Karpas-422 (cell line): ENCODE data around the gene INTS14. TPM values are rescaled to one million over a fixed set of nuclear protein-coding genes. Genes with fewer than 3 reads are reported as not detected.
"Not testable (repeated sequence)": the region's sequence is repeated elsewhere in the genome, so short reads cannot be mapped to it uniquely, and the experiment has no call there.

ENCODE experiments used
- DNase-seq: peaks from one replicate; pipeline ENCODE4 v3.0.0-alpha.2; 2015
- H2AFZ ChIP-seq: fragments of 200-600 bp; sonication (generic); 2 replicates; pipeline ENCODE4 v1.6.1; 2014; ENCODE audit warnings: antibody characterized with exemption, low read length, mixed read lengths
- H3K27ac ChIP-seq: fragments of 200-600 bp; sonication (generic); 2 replicates; pipeline ENCODE4 v1.5.1; 2014; ENCODE audit warnings: mild to moderate bottlenecking, low read length, moderate library complexity
- H3K27me3 ChIP-seq: fragments of 200-600 bp; sonication (generic); 2 replicates; pipeline ENCODE4 v1.6.1; 2014; ENCODE audit warnings: low read length, mixed read lengths
- H3K36me3 ChIP-seq: fragments of 200-600 bp; sonication (generic); 2 replicates; pipeline ENCODE4 v1.6.1; 2014; ENCODE audit warnings: low read length, mixed read lengths; ENCODE audit not compliant: insufficient read depth
- H3K4me1 ChIP-seq: fragments of 200-600 bp; sonication (generic); 2 replicates; pipeline ENCODE4 v1.6.1; 2014; ENCODE audit warnings: mild to moderate bottlenecking, low read length, mixed read lengths
- H3K4me2 ChIP-seq: fragments of 200-600 bp; sonication (generic); 2 replicates; pipeline ENCODE4 v1.6.1; 2014; ENCODE audit warnings: low read length, low read depth, mild to moderate bottlenecking; ENCODE audit not compliant: poor library complexity, severe bottlenecking
- H3K4me3 ChIP-seq: fragments of 200-600 bp; sonication (generic); 2 replicates; pipeline ENCODE4 v1.5.1; 2014; ENCODE audit warnings: mild to moderate bottlenecking, antibody characterized with exemption, low read length, mixed read lengths
- H3K79me2 ChIP-seq: fragments of 200-600 bp; sonication (generic); 2 replicates; pipeline ENCODE4 v1.6.1; 2014; ENCODE audit warnings: mild to moderate bottlenecking, low read length, mixed read lengths
- H3K9ac ChIP-seq: fragments of 200-600 bp; sonication (generic); 2 replicates; pipeline ENCODE4 v1.6.0; 2014; ENCODE audit warnings: low read length
- H3K9me2 ChIP-seq: fragments of 200-600 bp; sonication (generic), shearing (Covaris generic); replicated peaks from 2 replicates; pipeline ENCODE4 v1.6.0; 2014; ENCODE audit warnings: mild to moderate bottlenecking, low read length, moderate library complexity; ENCODE audit not compliant: insufficient read depth
- H3K9me3 ChIP-seq: fragments of 300-700, 200-600 bp; sonication (generic); 2 replicates; pipeline ENCODE4 v1.6.1; 2014; ENCODE audit warnings: low read length, mixed read lengths
- H4K20me1 ChIP-seq: fragments of 200-600 bp; sonication (generic); 2 replicates; pipeline ENCODE4 v1.6.1; 2014; ENCODE audit warnings: mild to moderate bottlenecking, antibody characterized with exemption, low read length, low read depth; ENCODE audit not compliant: insufficient read depth
- total RNA-seq: library from RNA; depleted of rRNA; stranded (reverse); fragments of >200 nt; shearing (Covaris generic); gene quantifications from 2 replicates; pipeline ENCODE4 v1.2.3, GENCODE V29; 2014; ENCODE audit warnings: low replicate concordance

Gene INTS14
- total RNA-seq, 1 experiment from 2014 or later = 62.9 TPM

DNA sequence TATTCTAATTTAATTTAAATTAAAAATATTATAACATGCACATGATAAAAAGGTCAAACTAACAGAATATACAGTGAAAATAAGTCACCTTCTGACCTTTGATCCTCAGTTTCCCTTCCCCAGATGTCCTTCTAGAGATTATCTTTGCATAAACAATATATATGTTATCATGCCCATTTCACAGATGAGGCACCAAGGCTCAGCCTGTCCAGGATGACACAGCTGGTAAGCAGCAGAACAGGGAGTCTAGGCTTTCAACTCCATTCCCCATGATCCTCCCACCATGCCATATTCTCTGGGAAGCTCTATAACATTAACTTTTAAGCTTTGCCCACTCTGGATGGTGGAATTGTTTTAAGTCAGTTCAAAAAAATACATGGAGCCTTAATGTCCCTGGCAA lies 12.2 kb upstream of the INTS14 start:
- no peaks in the 10 kb centered on the region for H3K9me2 ChIP-seq
- H3K4me3 ChIP-seq = no peak overlapping the region
- peaks cover 12% of the 10 kb centered on the region for H3K4me1 ChIP-seq
- no peak overlapping the region for H2AFZ ChIP-seq
- no peaks in the 10 kb centered on the region for H3K27me3 ChIP-seq
- H3K79me2 ChIP-seq = peaks cover 4% of the 10 kb centered on the region; the same call in 1 of the 2 replicates
- no peaks in the 10 kb centered on the region for H3K9me3 ChIP-seq
- H3K27ac ChIP-seq = no peak overlapping the region
- no peaks in the 10 kb centered on the region for H4K20me1 ChIP-seq
- DNase-seq = no peak
- H3K9ac ChIP-seq = no peak overlapping the region
- no peak overlapping the region for H3K4me2 ChIP-seq
- H3K36me3 ChIP-seq = no peaks in the 10 kb centered on the region

DNA sequence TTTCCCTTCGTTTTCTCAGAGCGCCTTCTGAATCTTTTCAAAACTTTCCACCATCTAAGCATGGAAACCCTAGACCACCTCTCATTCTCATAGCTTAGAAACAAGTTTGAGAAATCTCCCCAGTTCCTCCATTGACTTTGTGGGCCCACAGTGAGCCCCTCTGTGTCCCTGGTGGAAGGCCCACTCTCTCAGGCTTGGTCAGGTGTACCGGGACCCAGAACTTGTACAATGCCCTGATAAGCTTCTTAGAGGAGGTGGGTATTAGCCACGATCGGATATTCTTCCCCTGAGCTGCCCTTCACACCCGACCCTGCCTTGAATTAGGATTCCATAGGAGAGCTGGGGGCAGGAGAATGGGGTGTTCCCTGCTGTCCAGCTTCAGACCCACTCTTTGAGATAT lies 10.7 kb upstream of the INTS14 start, which contains the start of gene SLC24A1:
SLC24A1 (plus strand) TSS at position 301 of the 400 bp plus-strand sequence. CDS start 2,143 bp downstream, outside the sequence.
- Histone ChIP-seq H3K4me3 (no peak within 1 kb of the TSS), H3K9me3 (no peaks in the 10 kb centered on the region), H3K9ac (no peak within 1 kb of the TSS), H3K36me3 (no peaks in the 10 kb centered on the region), H4K20me1 (no peaks in the 10 kb centered on the region), H3K9me2 (no peaks in the 10 kb centered on the region), H3K4me2 (no peak within 1 kb of the TSS), H2AFZ (no peak within 1 kb of the TSS), H3K27me3 (no peaks in the 10 kb centered on the region), H3K79me2 (peaks cover 4% of the 10 kb centered on the region; the same call in 1 of the 2 replicates), H3K27ac (no peak within 1 kb of the TSS), H3K4me1 (peaks cover 3% of the 10 kb centered on the region)
- no peak for DNase-seq

DNA sequence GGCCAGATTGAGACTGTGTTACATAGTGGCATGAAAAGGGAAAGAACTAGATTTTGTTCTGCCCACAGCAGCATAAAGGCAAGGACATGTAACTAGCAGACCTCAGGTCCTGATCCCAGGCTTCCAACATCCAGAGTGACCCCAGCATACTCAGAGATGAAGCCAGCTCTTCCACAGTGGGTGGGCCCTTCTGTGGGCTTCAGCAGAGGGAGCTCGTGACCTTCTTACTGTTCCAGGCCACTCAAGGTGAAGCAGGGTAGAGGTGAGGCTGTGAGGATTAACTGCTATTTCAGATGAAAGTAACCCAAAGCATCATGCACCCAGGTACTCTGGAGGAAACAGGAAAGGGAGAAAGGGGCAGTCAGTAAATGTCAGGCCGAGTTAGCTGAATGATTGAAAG lies 9.9 kb upstream of the INTS14 start:
- Histone ChIP-seq H3K4me2 (no peak overlapping the region), H3K9me2 (no peaks in the 10 kb centered on the region), H3K27ac (no peak overlapping the region), H3K4me3 (no peak overlapping the region), H3K9ac (no peak overlapping the region), H3K27me3 (no peaks in the 10 kb centered on the region), H3K9me3 (no peaks in the 10 kb centered on the region), H3K36me3 (no peaks in the 10 kb centered on the region), H4K20me1 (no peaks in the 10 kb centered on the region), H2AFZ (no peak overlapping the region), H3K4me1 (no peaks in the 10 kb centered on the region), H3K79me2 (peaks cover 4% of the 10 kb centered on the region; the same call in 1 of the 2 replicates)
- DNase-seq = peak; percentile 50

DNA sequence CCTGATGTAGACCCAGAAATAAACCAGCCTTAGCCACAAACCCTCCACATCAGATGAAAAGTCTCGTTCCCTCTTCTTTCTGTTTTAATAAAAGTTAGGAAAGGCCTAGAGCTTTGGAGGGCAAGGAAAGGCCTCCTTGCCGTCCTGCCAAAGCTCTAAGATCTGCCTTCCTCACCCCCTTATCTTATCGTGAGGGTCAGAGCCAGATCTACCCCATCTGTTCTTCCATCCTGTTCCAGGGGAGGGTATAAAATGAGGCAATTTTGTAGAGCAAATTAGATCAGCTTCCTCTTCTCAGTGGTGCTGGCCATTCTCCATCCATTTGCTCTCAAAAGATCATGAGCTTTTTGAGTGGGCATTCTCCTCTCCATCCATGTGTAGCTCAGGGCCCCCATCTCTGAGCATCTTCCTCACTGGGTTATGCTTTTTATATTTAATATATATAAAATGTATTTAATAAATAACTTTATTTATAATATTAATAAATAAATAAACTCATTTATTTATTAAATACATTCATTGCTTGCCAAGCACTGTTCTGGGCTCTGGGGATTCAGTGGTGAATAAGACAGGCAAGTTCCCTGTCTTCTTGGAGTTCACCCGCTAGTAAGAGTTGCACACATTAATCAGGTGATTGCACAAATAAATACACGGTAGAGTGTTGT lies 8.8 kb upstream of the INTS14 start:
- H3K4me3 ChIP-seq = no peak overlapping the region
- no peak overlapping the region for H3K9ac ChIP-seq
- no peak overlapping the region for H3K4me2 ChIP-seq
- no peaks in the 10 kb centered on the region for H3K4me1 ChIP-seq
- H3K27ac ChIP-seq = no peak overlapping the region
- no peak overlapping the region for H2AFZ ChIP-seq
- no peaks in the 10 kb centered on the region for H3K9me2 ChIP-seq
- peaks cover 4% of the 10 kb centered on the region; the same call in 1 of the 2 replicates for H3K79me2 ChIP-seq
- H3K36me3 ChIP-seq = no peaks in the 10 kb centered on the region
- H4K20me1 ChIP-seq = no peaks in the 10 kb centered on the region
- no peaks in the 10 kb centered on the region for H3K27me3 ChIP-seq
- no peaks in the 10 kb centered on the region for H3K9me3 ChIP-seq
- no peak for DNase-seq

DNA sequence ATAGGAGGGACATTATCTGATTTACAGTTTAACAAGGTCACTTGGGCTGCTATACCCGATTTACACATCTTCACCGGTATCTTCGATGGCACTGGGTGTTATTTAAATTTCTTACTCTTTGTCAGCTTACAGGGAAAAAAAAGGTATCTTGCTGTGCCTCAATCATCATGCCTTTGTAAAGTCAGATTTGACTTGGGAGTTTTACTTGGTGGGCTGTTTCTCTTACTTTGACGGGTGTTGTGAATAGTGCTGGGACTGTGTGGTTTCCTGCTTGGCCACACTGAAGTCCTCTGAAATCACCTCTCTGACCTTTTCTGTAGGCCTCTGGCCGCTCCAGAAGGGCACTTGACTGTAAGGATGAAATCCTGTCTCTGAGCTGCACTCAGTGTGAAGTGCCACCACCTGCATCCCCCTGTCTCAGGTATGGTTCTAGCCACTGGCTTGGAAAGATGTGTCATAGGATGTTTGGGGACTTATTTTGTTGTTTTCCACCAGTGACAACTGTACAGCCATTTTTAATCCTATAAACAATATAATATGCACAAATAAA lies 7.7 kb upstream of the INTS14 start:
- Histone ChIP-seq H2AFZ (no peak overlapping the region), H3K9ac (no peak overlapping the region), H3K4me1 (peaks cover 4% of the 10 kb centered on the region), H3K4me2 (no peak overlapping the region), H3K27me3 (no peaks in the 10 kb centered on the region), H3K9me2 (no peaks in the 10 kb centered on the region), H3K36me3 (no peaks in the 10 kb centered on the region), H4K20me1 (no peaks in the 10 kb centered on the region), H3K79me2 (peaks cover 4% of the 10 kb centered on the region), H3K9me3 (no peaks in the 10 kb centered on the region), H3K4me3 (no peak overlapping the region), H3K27ac (no peak overlapping the region)
- DNase-seq = no peak

DNA sequence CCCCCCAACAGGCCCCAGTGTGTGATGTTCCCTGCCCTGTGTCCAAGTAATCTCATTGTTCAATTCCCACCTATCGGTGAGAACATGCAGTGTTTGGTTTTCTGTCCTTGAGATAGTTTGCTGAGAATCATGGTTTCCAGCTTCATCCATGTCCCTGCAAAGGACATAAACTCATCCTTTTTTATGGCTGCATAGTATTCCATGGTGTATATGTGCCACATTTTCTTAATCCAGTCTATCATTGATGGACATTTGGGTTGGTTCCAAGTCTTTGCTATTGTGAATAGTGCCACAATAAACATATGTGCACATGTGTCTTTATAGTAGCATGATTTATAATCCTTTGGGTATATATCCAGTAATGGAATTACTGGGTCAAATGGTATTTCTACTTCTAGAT lies 5.0 kb upstream of the INTS14 start:
- H3K9me2 ChIP-seq, H3K9ac ChIP-seq, H3K27ac ChIP-seq, H3K27me3 ChIP-seq, H4K20me1 ChIP-seq, H3K9me3 ChIP-seq, H3K4me3 ChIP-seq, H2AFZ ChIP-seq, DNase-seq, H3K36me3 ChIP-seq, H3K4me2 ChIP-seq: not testable (repeated sequence)
- H3K4me1 ChIP-seq = peaks cover 27% of the 10 kb centered on the region
- peaks cover 22% of the 10 kb centered on the region for H3K79me2 ChIP-seq

DNA sequence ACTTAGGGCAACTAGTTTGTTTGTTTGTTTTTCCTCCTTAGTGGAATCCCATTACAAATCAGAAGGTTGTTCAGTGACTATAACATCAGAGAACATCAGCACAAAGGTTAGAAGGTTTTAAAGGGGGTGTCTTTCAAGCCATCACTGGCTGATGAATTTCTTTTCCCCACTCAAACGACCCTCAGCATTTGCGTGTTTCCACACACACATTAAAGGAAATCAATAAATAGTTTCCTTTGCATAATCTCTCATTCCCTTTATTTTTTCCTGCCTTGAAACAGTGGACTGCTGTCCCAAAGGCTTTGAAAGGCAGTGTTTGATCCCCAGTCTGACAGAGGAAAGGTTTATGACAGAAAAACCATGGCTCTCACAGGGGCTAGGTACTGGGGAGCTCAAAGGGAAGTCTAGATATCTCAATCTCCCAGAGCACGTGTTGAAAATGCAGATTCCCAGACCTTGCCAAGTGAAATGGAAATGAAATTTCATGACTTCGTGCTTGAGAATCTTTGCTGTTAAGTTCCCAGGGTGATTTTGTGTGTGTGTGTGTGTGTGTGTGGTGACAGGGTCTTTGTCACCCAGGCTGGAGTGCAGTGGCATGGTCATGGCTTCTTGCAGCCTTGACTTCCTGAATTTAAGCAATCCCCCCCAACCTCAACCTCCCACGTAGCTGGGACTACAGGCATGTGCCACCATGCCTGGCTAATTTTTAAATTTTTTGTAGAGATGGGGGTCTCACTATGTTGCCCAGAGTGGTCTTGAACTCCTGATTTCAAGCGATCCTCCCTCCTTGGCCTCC lies 2.2 kb upstream of the INTS14 start:
- H3K4me3 ChIP-seq = peak overlapping the region; percentile 79
- no peak for DNase-seq
- peaks cover 39% of the 10 kb centered on the region for H3K4me1 ChIP-seq
- H3K79me2 ChIP-seq = peaks cover 45% of the 10 kb centered on the region
- no peaks in the 10 kb centered on the region for H4K20me1 ChIP-seq
- peak overlapping the region; percentile 86 for H3K4me2 ChIP-seq
- H2AFZ ChIP-seq = 0 out of 2 replicates have a peak overlapping the region, but pooled peaks have one; percentile 32
- H3K9me2 ChIP-seq = no peaks in the 10 kb centered on the region
- H3K9me3 ChIP-seq = no peaks in the 10 kb centered on the region
- H3K27me3 ChIP-seq = no peaks in the 10 kb centered on the region
- H3K9ac ChIP-seq = peak overlapping the region; percentile 80
- no peaks in the 10 kb centered on the region for H3K36me3 ChIP-seq
- H3K27ac ChIP-seq = peak overlapping the region; percentile 65; the same call in 1 of the 2 replicates

DNA sequence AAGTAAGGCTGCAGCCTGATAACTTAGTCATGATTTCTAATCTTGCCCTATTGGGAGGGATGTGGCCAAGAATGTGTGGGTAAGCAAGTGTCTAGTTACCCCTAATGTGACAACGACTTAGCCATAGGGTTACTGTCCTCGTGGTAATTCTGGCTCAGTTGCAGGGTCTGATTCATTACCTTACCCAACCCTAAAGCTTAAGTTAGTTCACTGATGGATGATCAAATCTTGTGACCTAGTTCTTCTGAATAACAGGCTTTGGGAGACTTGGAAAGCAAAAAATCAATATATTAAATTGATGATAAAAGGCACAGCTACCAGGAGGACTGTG lies 1.6 kb upstream of the INTS14 start:
- no peaks in the 10 kb centered on the region for H3K9me3 ChIP-seq
- peak overlapping the region; percentile 80 for H3K9ac ChIP-seq
- peaks cover 39% of the 10 kb centered on the region for H3K4me1 ChIP-seq
- peaks cover 51% of the 10 kb centered on the region for H3K79me2 ChIP-seq
- H3K4me2 ChIP-seq = peak overlapping the region; percentile 86
- no peaks in the 10 kb centered on the region for H4K20me1 ChIP-seq
- no peak for DNase-seq
- H3K36me3 ChIP-seq = no peaks in the 10 kb centered on the region
- no peaks in the 10 kb centered on the region for H3K27me3 ChIP-seq
- H3K4me3 ChIP-seq = peak overlapping the region; percentile 79
- H3K9me2 ChIP-seq = no peaks in the 10 kb centered on the region
- peak overlapping the region; percentile 65 for H3K27ac ChIP-seq
- H2AFZ ChIP-seq = no peak overlapping the region; the same call in 1 of the 2 replicates
